ENCODE results near the gene KPNB1. TPM values are rescaled to one million over a fixed set of nuclear protein-coding genes. Genes with fewer than 3 reads are reported as not detected.

The KPNB1 gene
- polyA plus RNA-seq, 1 donor from 2014 or later: 117 TPM

GRCh38 chr17:47727704-47728036 is 78.0 kb downstream of the KPNB1 start:
- TF ChIP-seq SMC3 (conservative IDR thresholded peaks at IDR 0.05; ENCODE audit: poor library complexity) (no peak), REST (IDR thresholded peaks at IDR 0.05; ENCODE audit: borderline replicate concordance) (no peak), EP300 (conservative IDR thresholded peaks at IDR 0.05; ENCODE audit: poor library complexity, severe bottlenecking) (no peak), RAD21 (conservative IDR thresholded peaks at IDR 0.05) (no peak), MXI1 (conservative IDR thresholded peaks at IDR 0.05; ENCODE audit: poor library complexity, severe bottlenecking) (no peak), TAF1 (IDR thresholded peaks at IDR 0.05; ENCODE audit: low read depth) (no peak), POLR2AphosphoS5 (IDR thresholded peaks at IDR 0.05) (no peak), CTCF (IDR thresholded peaks at IDR 0.05; ENCODE audit: poor library complexity, severe bottlenecking) (no peak), EZH2 (IDR thresholded peaks at IDR 0.05; ENCODE audit: borderline replicate concordance, insufficient read depth, low read length, poor library complexity, severe bottlenecking) (no peak)
- Histone ChIP-seq H3K27me3 (ENCODE audit: insufficient read depth, low read depth, low read length) (peaks cover 20% of the 10 kb centered on the region), H3K9me3 (ENCODE audit: low read length) (no peaks in the 10 kb centered on the region), H2AFZ (ENCODE audit: low read depth, low read length) (no peak overlapping the region), H3K36me3 (ENCODE audit: insufficient read depth, low read length) (no peaks in the 10 kb centered on the region), H3K4me3 (ENCODE audit: low read length) (no peak overlapping the region), H3K79me2 (replicated peaks; ENCODE audit: insufficient read depth, low read length) (no peaks in the 10 kb centered on the region), H3K27ac (ENCODE audit: low read length) (no peak overlapping the region), H3F3A (ENCODE audit: insufficient read depth, low read length, poor library complexity, severe bottlenecking) (no peaks in the 10 kb centered on the region), H3K4me2 (ENCODE audit: low read length) (no peak overlapping the region), H4K20me1 (ENCODE audit: insufficient read depth) (no peaks in the 10 kb centered on the region), H3K9ac (ENCODE audit: low read length) (no peak overlapping the region), H3K9me2 (ENCODE audit: insufficient read depth, low read length) (no peaks in the 10 kb centered on the region)

GRCh38 chr17:47728214-47728877 is 78.6 kb downstream of the KPNB1 start:
- H2AFZ ChIP-seq (ENCODE audit: low read depth, low read length): no peak overlapping the region
- H3K36me3 ChIP-seq (ENCODE audit: insufficient read depth, low read length): no peaks in the 10 kb centered on the region
- H3K27me3 ChIP-seq (ENCODE audit: insufficient read depth, low read depth, low read length): peaks cover 26% of the 10 kb centered on the region
- H4K20me1 ChIP-seq (ENCODE audit: insufficient read depth): no peaks in the 10 kb centered on the region
- TF ChIP-seq REST (IDR thresholded peaks at IDR 0.05; ENCODE audit: borderline replicate concordance) (no peak), SMC3 (conservative IDR thresholded peaks at IDR 0.05; ENCODE audit: poor library complexity) (no peak)
- no peaks in the 10 kb centered on the region for H3K79me2 ChIP-seq (replicated peaks; ENCODE audit: insufficient read depth, low read length)
- no peak overlapping the region for H3K27ac ChIP-seq (ENCODE audit: low read length)
- H3K9ac ChIP-seq (ENCODE audit: low read length): no peak overlapping the region
- no peaks in the 10 kb centered on the region for H3K9me2 ChIP-seq (ENCODE audit: insufficient read depth, low read length)
- H3K9me3 ChIP-seq (ENCODE audit: low read length): no peaks in the 10 kb centered on the region
- no peaks in the 10 kb centered on the region for H3F3A ChIP-seq (ENCODE audit: insufficient read depth, low read length, poor library complexity, severe bottlenecking)
- H3K4me3 ChIP-seq (ENCODE audit: low read length): no peak overlapping the region
- H3K4me2 ChIP-seq (ENCODE audit: low read length): no peak overlapping the region
